HG02973 (cell line): ENCODE data around the gene U2AF2.
"Not testable (repeated sequence)": the region's sequence is repeated elsewhere in the genome, so short reads cannot be mapped to it uniquely, and the experiment has no call there.

Experiments used
- ATAC-seq: cut with Tn5 transposase; IDR thresholded peaks from one replicate; pipeline ENCODE4 v1.9.1; 2021; ENCODE audit warnings: moderate library complexity; ENCODE audit not compliant: unreplicated experiment

U2AF2 gene

DNA sequence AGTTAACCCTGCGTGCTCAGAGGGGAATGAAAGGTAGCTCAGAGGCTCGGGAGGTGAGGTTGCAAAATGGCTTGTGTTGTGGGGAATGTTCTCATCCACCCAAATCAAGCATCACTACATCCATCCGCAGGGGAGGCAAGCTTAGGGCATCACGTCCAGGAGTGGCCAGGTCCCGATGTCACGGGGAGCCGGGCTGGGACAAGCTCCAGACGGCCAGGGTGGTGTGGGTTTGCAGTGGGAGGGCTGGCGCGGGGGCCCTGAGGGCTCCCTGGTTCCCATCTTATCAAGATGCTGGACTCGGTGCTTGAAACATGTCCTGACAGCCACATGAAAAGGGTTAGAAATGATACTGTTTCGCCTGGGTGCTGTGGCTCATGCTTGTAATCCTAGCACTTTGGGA lies 46.0 kb downstream of the U2AF2 start:
- no peak for ATAC-seq

GRCh38 chr19:55702131-55702627 lies 47.3 kb downstream of the U2AF2 start:
- no peak for ATAC-seq

DNA sequence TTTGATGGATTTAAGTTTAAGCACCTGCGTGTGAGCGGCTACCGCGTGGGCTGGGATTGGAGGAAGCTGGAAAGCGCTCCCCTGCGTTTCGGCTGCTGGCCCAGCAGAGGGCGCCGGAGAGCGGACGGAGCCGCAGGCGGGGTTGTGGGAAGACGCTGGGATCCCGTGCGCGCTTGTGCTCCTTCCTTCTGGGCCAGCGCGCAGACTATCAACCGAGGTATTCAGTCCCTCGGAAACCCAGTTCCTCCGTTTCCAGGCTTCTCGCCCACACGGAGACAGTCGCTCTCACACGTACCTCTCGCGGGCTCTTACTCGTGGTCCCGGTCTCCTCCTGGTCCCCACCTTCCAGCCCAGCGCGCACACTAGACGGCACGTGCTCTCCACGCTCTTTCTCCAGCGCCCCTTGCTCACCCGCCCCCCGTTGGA lies 49.0 kb downstream of the U2AF2 start:
- ATAC-seq = no peak

DNA sequence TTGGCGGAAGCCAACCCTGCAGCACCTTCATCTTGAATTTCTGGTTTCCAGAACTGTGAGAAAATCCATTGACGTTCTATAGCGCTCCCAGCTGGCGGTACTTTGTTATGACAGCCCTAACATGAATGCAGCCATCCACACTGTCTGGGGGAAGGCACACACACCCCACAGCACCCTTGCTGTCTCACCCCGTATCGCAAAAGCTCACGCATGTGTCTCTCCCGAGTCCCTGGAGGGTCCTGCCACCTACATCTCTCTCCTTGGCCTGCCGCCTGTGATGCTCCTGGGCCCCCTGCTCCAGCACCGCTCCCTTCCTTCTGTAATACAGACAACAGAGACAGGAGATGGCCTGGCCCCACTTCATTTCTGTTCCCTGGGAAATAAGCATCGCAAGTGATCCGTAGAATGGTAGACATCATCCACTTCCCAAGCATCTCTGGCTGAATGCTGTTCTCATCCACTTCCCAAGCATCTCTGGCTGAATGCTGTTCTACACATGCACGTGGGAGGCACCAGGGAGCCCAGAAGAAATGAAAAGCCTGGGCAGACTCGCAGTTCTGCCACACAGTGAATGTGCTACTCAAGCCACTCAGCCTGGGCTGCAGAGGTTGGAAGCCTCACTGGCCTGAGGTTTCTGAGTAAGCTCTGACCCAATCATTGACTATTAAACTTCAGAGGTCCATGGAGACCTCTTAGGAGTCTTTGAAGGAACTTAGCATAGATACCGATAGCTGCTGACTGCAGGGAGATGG lies 49.8 kb downstream of the U2AF2 start:
- ATAC-seq = no peak

GRCh38 chr19:55705972-55706371 lies 51.1 kb downstream of the U2AF2 start:
- ATAC-seq = no peak

DNA sequence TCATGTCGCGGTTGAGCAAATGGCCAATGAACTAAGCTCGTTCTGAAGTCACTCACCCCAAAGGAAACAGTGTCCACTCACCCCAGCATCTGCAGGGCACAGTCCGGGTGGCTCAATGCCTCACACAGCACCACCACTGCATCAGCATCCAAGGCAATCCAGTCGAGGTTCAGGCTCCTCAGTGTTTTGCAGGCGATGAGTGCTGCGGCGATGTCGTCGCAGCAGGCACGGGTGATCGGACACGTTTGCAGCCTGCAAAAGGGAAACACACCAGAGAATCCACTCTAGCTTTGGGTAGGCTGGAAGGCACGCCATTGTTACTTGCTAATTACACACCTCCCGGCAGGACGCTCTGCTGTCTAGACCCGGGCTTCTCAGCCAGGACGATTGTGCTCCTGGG lies 56.9 kb downstream of the U2AF2 start:
- ATAC-seq = no peak

- no peak for ATAC-seq
These were observed 58.2 kb downstream of the U2AF2 start for GRCh38 chr19:55712804-55713631.

GRCh38 chr19:55716531-55716930 lies 61.7 kb downstream of the U2AF2 start:
- no peak for ATAC-seq

DNA sequence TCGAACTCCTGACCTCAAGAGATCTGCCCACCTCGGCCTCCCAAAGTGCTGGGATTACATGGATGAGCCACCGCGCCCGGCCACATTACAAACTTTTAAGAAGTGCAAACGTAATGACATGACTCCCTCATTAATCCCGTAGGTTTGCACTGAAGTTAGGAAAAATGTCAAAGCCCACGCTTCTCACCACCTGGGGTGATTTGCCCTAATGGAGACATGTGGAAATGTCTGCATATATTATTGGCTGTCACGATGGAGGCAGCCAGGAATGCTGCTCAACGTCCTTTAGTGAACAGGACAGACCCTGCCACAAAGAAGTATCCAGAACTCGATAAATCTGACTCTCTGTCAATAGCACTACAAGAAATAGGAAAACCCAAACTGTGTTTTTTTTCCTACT lies 62.4 kb downstream of the U2AF2 start:
- no peak for ATAC-seq

- ATAC-seq = not testable (repeated sequence)
These were observed 63.3 kb downstream of the U2AF2 start for GRCh38 chr19:55717879-55718711.

- ATAC-seq = no peak
These were observed 65.4 kb downstream of the U2AF2 start for GRCh38 chr19:55720214-55720746.

GRCh38 chr19:55720801-55721200 lies 66.0 kb downstream of the U2AF2 start:
- ATAC-seq = no peak

DNA sequence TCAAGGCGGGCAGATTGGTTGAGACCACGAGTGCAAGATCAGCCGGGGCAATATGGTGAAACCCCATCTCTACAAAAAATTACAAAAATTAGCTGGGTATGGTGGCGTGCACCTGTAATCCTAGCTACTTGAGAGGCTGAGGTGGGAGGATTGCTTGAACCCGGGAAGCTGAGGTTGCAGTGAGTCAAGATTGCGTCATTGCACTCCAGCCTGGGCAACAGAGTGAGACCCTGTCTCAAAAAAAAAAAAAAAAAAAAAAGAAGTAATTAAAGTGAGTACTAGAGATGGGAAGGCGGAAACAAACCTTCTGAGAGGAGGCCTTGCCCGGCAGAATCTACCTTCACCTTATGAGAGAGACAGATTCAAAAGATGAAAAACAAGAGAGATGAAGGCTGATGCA lies 68.7 kb downstream of the U2AF2 start:
- no peak for ATAC-seq
